ENCODE data around the gene AMIGO3. TPM values are rescaled to one million over a fixed set of nuclear protein-coding genes. Genes with fewer than 3 reads are reported as not detected.
"Not testable (repeated sequence)": the region's sequence is repeated elsewhere in the genome, so short reads cannot be mapped to it uniquely, and the experiment has no call there.

AMIGO3 gene
- total RNA-seq, 1 experiment from 2014 or later: 4.0 TPM

DNA sequence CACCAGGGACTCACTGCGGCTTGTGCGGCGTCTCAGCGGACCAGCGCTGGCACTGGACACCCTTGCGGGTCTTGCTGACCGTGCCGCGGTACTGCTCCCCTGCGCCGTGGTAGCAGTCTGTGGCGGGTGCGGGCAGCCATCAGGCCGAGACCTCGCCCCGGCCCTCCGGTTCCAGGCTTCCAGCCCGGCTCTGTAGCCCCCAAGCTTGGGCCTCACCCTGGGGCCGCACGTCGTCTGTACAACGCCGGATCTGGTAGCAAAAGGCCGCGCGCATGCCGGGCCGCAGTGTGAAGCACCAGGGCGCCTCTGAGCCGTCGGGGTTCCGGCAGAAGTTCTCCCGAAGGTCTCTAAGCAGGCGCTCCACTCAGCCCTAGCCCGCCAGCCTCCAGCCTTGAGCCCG, 33.6 kb downstream of the AMIGO3 start:
- not testable (repeated sequence) for DNase-seq (ENCODE audit: low read depth in 1 of 2, low spot score in 2 of 2); H3K9me3 ChIP-seq (replicated peaks); H3K4me1 ChIP-seq (replicated peaks); H3K4me3 ChIP-seq; H3K27ac ChIP-seq; H3K27me3 ChIP-seq (replicated peaks)
- peaks cover 30% of the 10 kb centered on the region for H3K36me3 ChIP-seq

DNA sequence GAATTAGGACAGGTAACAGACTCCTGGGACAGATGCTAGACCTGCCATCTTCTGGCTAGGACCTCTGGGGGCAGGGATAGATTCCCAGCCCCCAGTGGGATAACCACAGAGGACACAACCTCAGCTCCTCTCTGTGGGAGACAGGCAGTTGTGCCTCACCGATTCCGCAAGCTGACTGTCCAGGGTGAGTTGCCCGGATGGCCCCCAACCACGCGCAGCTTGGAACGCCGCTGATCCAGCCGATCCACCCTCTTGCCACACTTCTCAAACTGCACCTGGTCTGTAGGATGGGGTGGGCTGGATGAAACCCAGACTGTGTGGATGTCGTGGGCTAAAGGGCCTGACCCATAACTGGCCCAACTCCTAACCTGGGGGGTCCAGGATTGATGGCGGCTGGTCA, 34.4 kb downstream of the AMIGO3 start:
- H3K27me3 ChIP-seq (replicated peaks); DNase-seq (ENCODE audit: low read depth in 1 of 2, low spot score in 2 of 2); H3K27ac ChIP-seq; H3K4me3 ChIP-seq; H3K9me3 ChIP-seq (replicated peaks); H3K4me1 ChIP-seq (replicated peaks): not testable (repeated sequence)
- H3K36me3 ChIP-seq: peaks cover 37% of the 10 kb centered on the region

DNA sequence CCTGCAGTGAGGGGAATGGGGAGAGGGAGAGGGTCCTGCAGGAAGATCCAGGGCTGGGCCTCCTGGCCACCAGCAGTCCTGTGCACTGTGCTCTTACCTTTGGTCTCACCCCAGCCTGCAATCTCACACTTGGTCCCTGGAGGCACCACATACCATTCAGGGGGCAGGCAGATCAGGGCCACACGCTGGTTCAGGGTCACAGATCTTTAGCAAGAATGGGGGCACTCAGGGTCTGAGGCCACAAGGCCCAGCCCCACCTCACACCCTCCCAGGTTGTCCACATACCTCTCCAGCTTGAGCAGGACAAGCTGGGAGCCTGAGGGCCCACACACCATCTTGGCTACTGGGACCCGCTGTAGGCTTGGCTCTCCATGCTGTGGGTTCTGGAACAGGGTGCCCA, 35.0 kb downstream of the AMIGO3 start:
- DNase-seq (ENCODE audit: low read depth in 1 of 2, low spot score in 2 of 2); H3K27ac ChIP-seq; H3K9me3 ChIP-seq (replicated peaks); H3K4me3 ChIP-seq; H3K4me1 ChIP-seq (replicated peaks); H3K27me3 ChIP-seq (replicated peaks): not testable (repeated sequence)
- peaks cover 43% of the 10 kb centered on the region for H3K36me3 ChIP-seq

DNA sequence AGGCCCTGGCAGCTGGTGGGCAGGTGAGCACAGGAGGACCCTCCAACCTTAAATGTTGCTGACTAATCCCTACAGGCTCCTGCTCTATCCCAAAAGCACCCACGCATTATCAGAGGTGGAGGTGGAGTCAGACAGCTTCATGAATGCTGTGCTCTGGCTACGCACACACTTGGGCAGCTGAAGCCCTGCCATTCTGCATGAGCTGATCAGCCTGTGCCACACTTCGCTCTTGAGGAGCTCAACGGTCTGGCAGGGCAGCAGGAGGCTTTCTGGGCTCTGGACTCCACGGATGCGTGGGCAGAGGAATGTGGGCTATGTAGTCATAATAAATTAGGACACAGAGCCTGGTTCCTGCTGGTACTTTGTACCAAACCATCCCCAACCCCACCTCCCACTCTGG, 36.3 kb downstream of the AMIGO3 start:
- no peaks in the 10 kb centered on the region for H3K9me3 ChIP-seq (replicated peaks)
- no peaks in the 10 kb centered on the region for H3K4me1 ChIP-seq (replicated peaks)
- DNase-seq (ENCODE audit: low read depth in 1 of 2, low spot score in 2 of 2): no peak
- H3K36me3 ChIP-seq: peaks cover 56% of the 10 kb centered on the region
- no peaks in the 10 kb centered on the region for H3K27me3 ChIP-seq (replicated peaks)
- no peak overlapping the region for H3K27ac ChIP-seq
- H3K4me3 ChIP-seq: no peak overlapping the region

DNA sequence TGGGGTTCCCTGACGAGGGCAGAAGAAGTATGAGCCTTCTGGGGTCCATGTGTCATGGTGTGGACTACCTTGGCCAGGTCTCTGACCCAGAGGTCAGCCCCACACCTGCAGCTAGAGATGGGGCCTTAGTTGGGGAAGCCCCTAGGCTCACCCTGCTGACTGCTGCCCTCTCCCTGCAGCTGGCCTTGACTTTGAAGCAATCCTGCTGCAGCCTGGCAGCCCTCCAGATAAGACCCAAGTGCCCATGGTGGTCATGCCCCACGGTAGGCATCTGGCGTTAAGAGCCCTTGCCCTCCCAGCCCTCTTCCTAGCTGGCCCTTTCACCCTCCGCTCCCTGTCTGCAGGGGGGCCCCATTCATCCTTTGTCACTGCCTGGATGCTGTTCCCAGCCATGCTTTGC, 37.9 kb downstream of the AMIGO3 start:
- DNase-seq (ENCODE audit: low read depth in 1 of 2, low spot score in 2 of 2): no peak
- H3K27me3 ChIP-seq (replicated peaks): no peaks in the 10 kb centered on the region
- no peaks in the 10 kb centered on the region for H3K9me3 ChIP-seq (replicated peaks)
- no peak overlapping the region for H3K27ac ChIP-seq
- H3K4me1 ChIP-seq (replicated peaks): no peaks in the 10 kb centered on the region
- H3K36me3 ChIP-seq: peaks cover 73% of the 10 kb centered on the region
- no peak overlapping the region for H3K4me3 ChIP-seq

DNA sequence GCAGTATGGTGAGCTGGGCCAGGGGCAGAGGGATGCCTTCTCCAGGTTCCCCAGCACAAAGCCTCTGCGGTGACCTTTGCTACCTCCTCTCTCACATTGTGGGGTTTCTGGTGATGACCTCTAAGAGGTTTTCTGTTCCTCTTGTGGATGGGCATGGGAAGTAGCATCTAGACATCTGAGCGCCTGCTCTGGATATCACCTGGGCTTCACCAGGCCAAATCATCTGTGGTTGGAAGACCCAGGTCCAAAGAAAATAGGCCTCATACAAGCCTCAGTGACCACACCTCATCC, 38.3 kb downstream of the AMIGO3 start:
- H3K9me3 ChIP-seq (replicated peaks): no peaks in the 10 kb centered on the region
- DNase-seq (ENCODE audit: low read depth in 1 of 2, low spot score in 2 of 2): no peak
- no peaks in the 10 kb centered on the region for H3K27me3 ChIP-seq (replicated peaks)
- no peak overlapping the region for H3K4me3 ChIP-seq
- no peak overlapping the region for H3K27ac ChIP-seq
- H3K4me1 ChIP-seq (replicated peaks): no peaks in the 10 kb centered on the region
- H3K36me3 ChIP-seq: peaks cover 76% of the 10 kb centered on the region

DNA sequence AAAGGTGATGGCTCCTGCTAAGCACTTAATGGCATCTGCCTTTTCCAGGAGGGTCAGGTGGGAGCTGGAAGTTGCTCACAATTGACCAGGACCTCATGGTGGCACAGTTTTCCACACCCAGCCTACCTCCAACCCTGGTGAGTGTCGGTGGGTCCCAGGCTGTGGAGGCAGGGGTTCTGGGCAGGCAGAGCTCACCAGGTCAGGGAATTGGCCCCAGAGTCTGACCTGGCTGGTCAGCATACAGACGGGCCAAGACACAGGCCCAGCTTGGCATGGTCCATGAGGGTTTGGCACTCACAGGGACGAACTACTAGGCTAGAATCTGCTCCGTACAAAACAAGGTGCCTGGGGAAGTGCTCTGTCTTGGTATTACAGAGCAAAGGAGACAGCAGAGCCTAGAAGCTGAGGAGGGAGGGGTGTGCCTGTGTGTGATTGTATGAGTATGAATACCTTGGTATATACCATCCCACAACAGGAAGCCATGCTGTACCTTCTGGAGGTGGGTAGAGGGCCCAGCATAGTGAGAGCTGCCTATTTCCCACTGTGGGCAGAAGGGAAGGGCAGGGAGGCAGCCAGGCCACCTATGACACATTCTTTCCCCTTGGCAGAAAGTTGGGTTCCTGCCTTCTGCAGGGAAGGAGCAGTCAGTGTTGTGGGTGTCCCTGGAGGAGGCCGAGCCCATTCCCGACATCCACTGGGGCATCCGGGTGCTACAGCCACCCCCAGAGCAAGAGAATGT, 38.8 kb downstream of the AMIGO3 start:
- Histone ChIP-seq H3K27ac (no peak overlapping the region), H3K27me3 (replicated peaks) (no peaks in the 10 kb centered on the region), H3K4me1 (replicated peaks) (no peaks in the 10 kb centered on the region), H3K9me3 (replicated peaks) (no peaks in the 10 kb centered on the region), H3K4me3 (no peak overlapping the region), H3K36me3 (peaks cover 81% of the 10 kb centered on the region)
- no peak for DNase-seq (ENCODE audit: low read depth in 1 of 2, low spot score in 2 of 2)

DNA sequence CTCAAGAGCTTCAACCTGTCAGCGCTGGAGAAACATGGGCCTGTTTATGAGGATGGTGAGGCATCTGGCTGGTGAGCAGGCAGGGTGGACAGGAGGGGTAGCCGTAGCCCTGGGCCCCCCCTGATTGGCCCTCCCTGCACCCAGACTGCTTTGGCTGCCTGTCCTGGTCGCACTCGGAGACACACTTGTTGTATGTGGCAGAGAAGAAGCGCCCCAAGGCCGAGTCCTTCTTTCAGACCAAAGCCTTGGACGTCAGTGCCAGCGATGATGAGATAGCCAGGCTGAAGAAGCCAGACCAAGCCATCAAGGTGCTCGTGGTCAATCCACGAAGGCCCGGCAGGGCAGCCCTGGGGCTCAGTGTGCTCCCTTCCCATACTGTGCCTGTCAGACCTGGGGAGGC, 43.6 kb downstream of the AMIGO3 start:
- H3K27me3 ChIP-seq (replicated peaks): no peaks in the 10 kb centered on the region
- no peaks in the 10 kb centered on the region for H3K9me3 ChIP-seq (replicated peaks)
- DNase-seq (ENCODE audit: low read depth in 1 of 2, low spot score in 2 of 2): no peak
- H3K27ac ChIP-seq: no peak overlapping the region
- no peak overlapping the region for H3K4me3 ChIP-seq
- H3K4me1 ChIP-seq (replicated peaks): peaks cover 13% of the 10 kb centered on the region
- peaks cover 62% of the 10 kb centered on the region for H3K36me3 ChIP-seq

DNA sequence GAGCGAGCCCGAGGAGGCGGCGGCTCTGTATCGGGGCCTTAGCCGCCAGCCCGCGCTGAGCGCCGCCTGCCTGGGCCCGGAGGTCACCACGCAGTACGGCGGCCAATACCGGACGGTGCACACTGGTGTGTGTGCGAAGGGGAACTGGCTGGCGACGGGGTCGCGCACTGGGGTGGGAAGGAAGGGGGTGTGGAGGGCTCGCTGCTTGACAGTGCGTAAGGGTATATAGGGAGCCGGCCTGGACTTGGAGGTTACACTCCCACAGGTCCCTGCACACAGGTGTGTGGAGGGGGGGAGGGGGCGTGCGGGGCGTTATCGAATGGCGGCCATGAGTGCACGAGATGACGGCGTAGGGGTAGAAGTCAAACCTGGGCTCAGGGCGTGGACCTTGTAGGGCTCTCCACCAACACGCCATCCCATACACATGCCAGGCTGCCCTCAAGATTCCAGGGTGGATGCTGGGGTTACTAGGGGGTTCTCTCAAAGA, 44.9 kb downstream of the AMIGO3 start:
- no peak for DNase-seq (ENCODE audit: low read depth in 1 of 2, low spot score in 2 of 2)
- Histone ChIP-seq H3K9me3 (replicated peaks) (no peaks in the 10 kb centered on the region), H3K4me1 (replicated peaks) (peaks cover 13% of the 10 kb centered on the region), H3K27me3 (replicated peaks) (no peaks in the 10 kb centered on the region), H3K4me3 (peak overlapping the region; percentile 75), H3K36me3 (peaks cover 48% of the 10 kb centered on the region), H3K27ac (peak overlapping the region; percentile 98)

DNA sequence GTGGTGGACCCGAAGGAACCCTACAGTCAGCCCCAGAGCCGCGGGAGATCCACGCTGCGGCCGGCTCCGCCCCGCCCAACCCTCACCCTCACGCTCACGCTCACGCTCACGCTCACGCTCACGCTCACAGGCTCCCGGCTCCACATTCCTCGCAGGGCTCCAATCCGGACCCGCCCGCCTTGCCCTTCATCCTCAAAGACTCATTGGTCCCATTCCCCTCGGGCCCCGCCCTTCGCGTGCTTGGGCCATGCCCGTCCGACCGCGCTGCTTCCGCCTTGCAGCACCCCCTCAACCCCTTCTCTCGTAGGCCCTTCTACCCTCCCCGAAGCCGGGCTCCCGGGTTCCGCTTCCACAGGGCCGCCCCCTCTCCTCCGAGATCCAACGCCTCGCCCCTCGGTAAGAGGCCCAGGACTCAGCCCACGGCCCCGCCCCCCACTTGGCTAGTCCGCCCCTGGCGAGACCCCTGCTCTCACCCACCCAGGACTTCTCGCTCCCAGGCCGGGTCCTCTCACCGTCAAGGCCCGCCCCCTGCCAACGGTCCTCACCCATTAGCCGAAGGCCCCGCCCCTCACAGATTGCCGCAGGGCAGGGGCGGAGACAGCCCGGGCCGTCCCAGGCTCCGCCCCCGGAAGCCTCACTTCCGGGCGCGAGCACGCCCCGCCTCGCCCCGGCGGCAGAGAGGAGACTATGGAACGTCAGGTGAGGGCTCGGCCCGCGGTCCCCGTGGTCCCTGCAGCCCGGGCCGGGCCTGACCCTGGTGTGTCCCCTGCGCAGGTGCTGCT, 45.6 kb downstream of the AMIGO3 start, which contains the start of gene APEH:
Gene APEH, plus strand, starts transcription at position 637 of the 782 bp plus-strand sequence. Its CDS starts 51 bp downstream, at position 688.
- no peaks in the 10 kb centered on the region for H3K9me3 ChIP-seq (replicated peaks)
- peaks cover 42% of the 10 kb centered on the region for H3K36me3 ChIP-seq
- DNase-seq (ENCODE audit: low read depth in 1 of 2, low spot score in 2 of 2): peak; percentile 94 to 98
- no peaks in the 10 kb centered on the region for H3K27me3 ChIP-seq (replicated peaks)
- H3K4me3 ChIP-seq: peak within 1 kb of the TSS; percentile 75
- peaks cover 17% of the 10 kb centered on the region for H3K4me1 ChIP-seq (replicated peaks)
- H3K27ac ChIP-seq: peak within 1 kb of the TSS; percentile 98

DNA sequence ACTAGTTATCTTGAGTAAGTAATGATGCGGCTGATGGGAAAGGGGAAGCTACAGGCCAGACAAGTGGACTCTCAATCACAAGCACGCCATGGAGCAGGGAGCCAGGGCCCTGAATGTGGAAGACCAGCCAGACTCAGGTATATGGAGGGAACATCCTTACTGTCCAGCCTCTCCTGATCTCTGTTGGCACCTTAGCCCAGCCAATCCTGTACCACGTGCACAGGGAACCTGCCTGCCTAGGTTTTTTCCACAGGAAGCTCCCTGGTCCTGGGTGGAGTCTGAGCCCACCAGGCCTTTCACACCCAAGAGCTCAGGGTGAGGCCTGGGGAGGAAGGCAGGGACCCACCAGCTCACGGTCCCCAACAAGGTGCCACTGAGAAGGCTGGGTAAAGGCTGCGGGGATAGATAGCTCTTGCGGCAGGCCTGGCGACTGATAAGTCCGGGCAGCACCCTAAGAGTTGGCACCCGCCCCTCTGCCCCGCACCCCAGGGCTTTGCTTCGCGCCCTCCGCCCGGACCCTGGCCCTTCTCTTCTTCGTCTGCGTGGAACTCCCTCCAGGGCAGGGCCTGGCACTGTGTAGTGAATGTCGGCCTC, 46.3 kb downstream of the AMIGO3 start:
- DNase-seq (ENCODE audit: low read depth in 1 of 2, low spot score in 2 of 2): no peak
- no peaks in the 10 kb centered on the region for H3K27me3 ChIP-seq (replicated peaks)
- no peaks in the 10 kb centered on the region for H3K9me3 ChIP-seq (replicated peaks)
- H3K36me3 ChIP-seq: peaks cover 35% of the 10 kb centered on the region
- H3K4me3 ChIP-seq: peak overlapping the region; percentile 75
- H3K27ac ChIP-seq: peak overlapping the region; percentile 98
- peaks cover 22% of the 10 kb centered on the region for H3K4me1 ChIP-seq (replicated peaks)

DNA sequence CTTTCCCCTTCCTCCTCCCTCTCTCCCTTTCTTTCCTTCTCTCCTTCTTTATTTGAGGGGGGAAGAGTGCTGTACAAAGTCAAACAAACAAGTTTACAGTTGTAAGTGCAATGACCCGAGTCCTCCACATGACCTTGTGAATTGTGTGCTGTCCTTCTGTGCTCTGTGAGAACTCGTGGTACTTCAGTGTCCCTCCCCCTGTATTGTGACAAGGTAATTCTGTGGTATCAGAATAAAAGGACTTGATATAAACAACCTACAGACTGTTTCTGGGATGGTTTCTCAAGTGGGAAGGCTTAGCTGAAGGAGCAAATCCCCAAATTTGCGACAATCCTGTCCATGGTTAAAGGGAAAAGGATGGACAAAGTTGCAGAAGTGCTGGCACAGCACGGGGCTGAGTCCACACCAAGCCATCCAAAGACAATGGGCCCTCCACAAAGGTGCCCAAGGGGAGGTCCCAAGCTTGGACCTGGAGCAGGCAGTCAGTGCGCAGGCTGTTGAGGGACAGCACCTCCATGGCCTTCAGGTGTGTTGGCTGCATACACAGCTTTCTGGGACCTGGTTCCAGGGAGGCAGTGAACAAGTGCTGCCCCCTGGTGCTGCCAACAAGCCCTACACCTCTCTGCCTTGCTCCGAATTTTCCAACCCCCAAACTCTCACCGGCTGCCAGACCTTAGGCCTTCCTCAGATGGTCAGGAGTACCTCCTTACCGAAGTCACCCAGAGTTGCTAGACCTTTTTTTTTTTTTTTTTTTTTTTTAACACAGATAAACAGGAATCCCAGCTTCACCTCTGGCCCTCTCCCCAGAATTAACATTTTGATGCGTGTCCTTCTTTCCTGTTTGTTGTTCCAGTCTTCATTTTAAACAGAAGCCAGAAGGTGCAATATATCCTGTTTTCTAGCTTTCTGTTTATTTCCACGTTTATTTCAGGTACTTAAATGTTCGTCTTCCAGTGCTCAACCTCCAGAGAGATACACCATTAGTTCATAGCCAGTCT, 47.9 kb downstream of the AMIGO3 start:
- DNase-seq (ENCODE audit: low read depth in 1 of 2, low spot score in 2 of 2): peak; percentile 46 to 55
- H3K4me1 ChIP-seq (replicated peaks): peaks cover 24% of the 10 kb centered on the region
- no peaks in the 10 kb centered on the region for H3K27me3 ChIP-seq (replicated peaks)
- H3K9me3 ChIP-seq (replicated peaks): no peaks in the 10 kb centered on the region
- H3K36me3 ChIP-seq: peaks cover 19% of the 10 kb centered on the region
- no peak overlapping the region for H3K27ac ChIP-seq
- no peak overlapping the region for H3K4me3 ChIP-seq

DNA sequence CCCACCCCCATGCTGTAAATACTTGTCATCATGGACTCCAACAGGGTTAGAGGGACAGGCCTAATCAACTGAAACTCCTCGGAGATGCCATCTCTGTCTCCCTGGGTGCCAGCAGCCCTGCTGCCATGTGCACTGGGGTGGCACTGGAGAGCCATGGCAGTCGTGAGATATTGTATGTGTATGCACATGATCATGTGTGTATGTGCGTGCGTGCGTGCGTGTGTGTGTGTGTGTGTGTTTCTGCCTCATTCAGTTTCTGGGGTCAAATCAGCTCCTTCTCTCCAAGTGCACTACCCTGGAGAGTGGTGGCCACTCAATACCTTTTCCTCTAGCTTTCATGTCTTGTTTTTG, 48.6 kb downstream of the AMIGO3 start:
- peaks cover 12% of the 10 kb centered on the region for H3K36me3 ChIP-seq
- peaks cover 24% of the 10 kb centered on the region for H3K4me1 ChIP-seq (replicated peaks)
- DNase-seq (ENCODE audit: low read depth in 1 of 2, low spot score in 2 of 2): no peak
- H3K27ac ChIP-seq: no peak overlapping the region
- H3K9me3 ChIP-seq (replicated peaks): no peaks in the 10 kb centered on the region
- no peak overlapping the region for H3K4me3 ChIP-seq
- H3K27me3 ChIP-seq (replicated peaks): no peaks in the 10 kb centered on the region

Measured in SJSA1 (cell line).